Measurements from ENCODE around the gene DSG2.

DSG2 gene

GRCh38 chr18:31592506-31593157, 94.7 kb downstream of the DSG2 start:
- no peak overlapping the region for H3K4me3 ChIP-seq (replicated peaks; ENCODE audit: insufficient read depth, low read length)
- no peak for TF ChIP-seq GABPA (IDR thresholded peaks at IDR 0.05; ENCODE audit: low read depth)
- no peak for TF ChIP-seq SPI1 (IDR thresholded peaks at IDR 0.05; ENCODE audit: borderline replicate concordance, low read depth)
- TF ChIP-seq POLR2AphosphoS5 (IDR thresholded peaks at IDR 0.05; ENCODE audit: low read depth) = no peak
- TF ChIP-seq CTCF (IDR thresholded peaks at IDR 0.05; ENCODE audit: insufficient read depth, low read length) = no peak
- TF ChIP-seq REST (IDR thresholded peaks at IDR 0.05; ENCODE audit: insufficient replicate concordance, low read depth) = no peak
- no peak overlapping the region for H3K27ac ChIP-seq (replicated peaks)
- DNase-seq (ENCODE audit: low read depth in 1 of 2, low spot score in 1 of 2) = no peak
- peaks cover 3% of the 10 kb centered on the region for H3K27me3 ChIP-seq (ENCODE audit: insufficient read depth, poor library complexity, severe bottlenecking)

GRCh38 chr18:31595121-31595771, 97.3 kb downstream of the DSG2 start:
- Histone ChIP-seq H3K4me3 (replicated peaks; ENCODE audit: insufficient read depth, low read length) (no peak overlapping the region), H3K27ac (replicated peaks) (no peak overlapping the region), H3K27me3 (ENCODE audit: insufficient read depth, poor library complexity, severe bottlenecking) (peaks cover 3% of the 10 kb centered on the region)
- DNase-seq (ENCODE audit: low read depth in 1 of 2, low spot score in 1 of 2) = no peak
- TF ChIP-seq SPI1 (IDR thresholded peaks at IDR 0.05; ENCODE audit: borderline replicate concordance, low read depth) (no peak), REST (IDR thresholded peaks at IDR 0.05; ENCODE audit: insufficient replicate concordance, low read depth) (no peak), POLR2AphosphoS5 (IDR thresholded peaks at IDR 0.05; ENCODE audit: low read depth) (no peak), GABPA (IDR thresholded peaks at IDR 0.05; ENCODE audit: low read depth) (no peak)

- Histone ChIP-seq H3K4me3 (replicated peaks; ENCODE audit: insufficient read depth, low read length) (no peak overlapping the region), H3K27me3 (ENCODE audit: insufficient read depth, poor library complexity, severe bottlenecking) (peaks cover 3% of the 10 kb centered on the region), H3K27ac (replicated peaks) (no peak overlapping the region)
- TF ChIP-seq POLR2AphosphoS5 (IDR thresholded peaks at IDR 0.05; ENCODE audit: low read depth) (no peak), REST (IDR thresholded peaks at IDR 0.05; ENCODE audit: insufficient replicate concordance, low read depth) (no peak), CTCF (IDR thresholded peaks at IDR 0.05; ENCODE audit: insufficient read depth, low read length) (no peak), GABPA (IDR thresholded peaks at IDR 0.05; ENCODE audit: low read depth) (no peak), SPI1 (IDR thresholded peaks at IDR 0.05; ENCODE audit: borderline replicate concordance, low read depth) (no peak)
- DNase-seq (ENCODE audit: low read depth in 1 of 2, low spot score in 1 of 2) = no peak
These were observed 98.3 kb downstream of the DSG2 start for GRCh38 chr18:31596081-31596872.
